Central memory CD4-positive, alpha-beta T cell (primary cell): Measurements from ENCODE around the gene SUPT6H.

ENCODE experiments used
- DNase-seq: peaks from one replicate; pipeline ENCODE4 v3.0.0; 2022
- total RNA-seq, 3 experiments: gene quantifications; one replicate each; lab custom pipeline; 2026; lab: John Stamatoyannopoulos, UW

Gene SUPT6H
- total RNA-seq: 157 to 248 (median 188) reads per million in 3 experiments

GRCh38 chr17:28661635-28662526 lies at the start of gene SUPT6H, which contains the start of gene SDF2:
TSS of gene SUPT6H (plus strand) at chr17:28662205. CDS start at chr17:28673402, 11,197 bp downstream.
TSS of gene SDF2 (minus strand) at chr17:28661906. CDS start at chr17:28661876, 30 bp downstream.
- DNase-seq: peak; percentile 93

GRCh38 chr17:28612531-28612930 lies 49.5 kb upstream of the SUPT6H start:
- no peak for DNase-seq

DNA sequence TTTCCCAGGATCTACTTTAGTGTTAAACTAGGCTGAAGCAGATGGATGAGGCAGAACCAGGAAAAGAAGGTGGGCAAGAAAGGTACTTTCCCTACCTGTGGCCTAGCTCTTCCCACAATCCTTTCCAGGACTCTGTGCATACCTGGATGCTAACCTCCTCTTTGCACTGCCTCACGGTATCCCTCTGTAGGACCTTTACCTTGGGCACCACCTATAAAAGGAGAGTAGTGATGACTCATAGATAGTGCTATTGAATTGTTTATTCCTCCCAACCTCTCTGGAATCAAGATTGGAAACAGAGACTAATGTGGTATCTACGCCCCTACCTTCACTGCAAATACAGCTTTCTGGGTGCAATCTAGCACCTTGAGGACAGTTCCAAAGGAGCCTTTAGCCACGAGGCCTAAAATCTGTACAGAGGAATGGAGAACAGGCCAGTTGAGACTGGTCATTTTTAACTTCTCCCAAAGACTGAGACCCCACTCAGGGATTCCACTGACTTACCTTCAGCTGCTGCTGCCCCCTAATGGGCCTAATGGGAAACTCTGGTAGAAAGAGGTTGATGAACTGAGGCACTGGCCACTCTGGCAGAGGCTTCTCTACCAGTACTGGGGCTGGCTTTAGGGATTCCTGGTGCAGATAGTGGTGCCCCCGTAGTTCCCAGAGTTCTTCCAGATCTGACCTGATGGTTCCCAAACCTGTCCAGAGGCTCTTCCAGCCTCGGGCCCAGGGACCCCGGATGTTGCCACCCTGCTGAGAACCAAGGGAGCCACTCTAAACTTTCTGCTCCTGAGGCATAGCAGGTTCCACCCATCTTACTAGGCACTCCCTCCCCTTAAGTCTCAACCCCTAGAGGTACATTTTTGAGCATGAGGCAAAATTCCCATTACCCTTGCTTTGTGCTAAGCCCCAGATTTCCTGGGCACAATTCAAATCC lies 48.8 kb upstream of the SUPT6H start:
- peak; percentile 25 for DNase-seq

- no peak for DNase-seq
These were observed 48.0 kb upstream of the SUPT6H start, which contains the start of gene RSKR for GRCh38 chr17:28613931-28614381. TSS of gene RSKR (minus strand) at chr17:28614185. CDS start at chr17:28614161, 24 bp downstream.

DNA sequence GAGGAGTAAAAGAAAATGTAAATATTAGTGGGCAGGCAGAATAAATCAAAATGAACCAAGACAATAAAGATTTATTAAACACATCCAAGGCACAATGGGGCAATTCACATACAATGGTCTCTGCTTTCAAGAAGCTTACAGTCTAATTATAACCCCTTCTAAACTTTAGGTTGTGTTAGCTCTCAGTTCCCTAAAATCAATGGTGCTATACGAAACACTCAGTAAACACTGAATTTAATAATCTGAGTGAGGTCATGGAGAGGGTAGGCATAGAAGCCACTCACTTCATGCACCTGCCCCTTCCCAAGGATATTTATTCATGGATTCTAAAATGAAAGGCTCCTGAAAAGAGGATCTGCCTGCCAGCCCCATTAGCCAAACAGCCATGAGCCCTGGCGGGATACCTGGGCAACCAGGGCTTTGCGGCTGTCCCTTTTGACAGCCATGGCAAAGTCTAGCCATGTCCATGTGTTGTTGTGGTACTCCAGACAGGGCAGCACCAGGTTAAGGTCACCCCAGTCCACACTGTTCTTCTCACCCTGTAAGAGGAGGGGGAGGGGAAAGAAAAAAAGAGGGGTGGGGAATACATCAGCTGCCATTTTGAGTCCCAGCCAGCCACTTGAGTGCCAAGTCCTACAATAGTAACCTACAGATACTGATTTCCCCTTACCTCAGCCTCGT lies 46.6 kb upstream of the SUPT6H start:
- no peak for DNase-seq

DNA sequence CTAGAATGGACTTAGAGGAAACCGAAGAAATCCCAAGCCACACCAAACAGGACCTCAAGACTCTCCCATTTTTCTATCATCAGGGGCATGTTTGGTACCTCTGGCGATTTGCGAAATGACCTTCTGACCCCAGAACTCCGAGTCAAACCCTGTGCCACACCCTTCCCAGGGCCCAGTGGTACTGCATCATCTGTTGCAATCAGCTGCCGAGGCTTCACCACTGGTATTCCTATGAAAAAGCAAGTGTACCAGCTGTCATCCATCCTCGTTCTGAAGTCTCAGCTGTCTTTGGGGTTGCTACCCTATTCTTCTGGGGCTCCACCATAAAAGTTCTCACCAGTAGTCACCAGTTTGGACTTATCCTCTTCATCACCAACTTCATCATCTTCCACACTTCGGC lies 45.7 kb upstream of the SUPT6H start:
- DNase-seq: no peak

DNA sequence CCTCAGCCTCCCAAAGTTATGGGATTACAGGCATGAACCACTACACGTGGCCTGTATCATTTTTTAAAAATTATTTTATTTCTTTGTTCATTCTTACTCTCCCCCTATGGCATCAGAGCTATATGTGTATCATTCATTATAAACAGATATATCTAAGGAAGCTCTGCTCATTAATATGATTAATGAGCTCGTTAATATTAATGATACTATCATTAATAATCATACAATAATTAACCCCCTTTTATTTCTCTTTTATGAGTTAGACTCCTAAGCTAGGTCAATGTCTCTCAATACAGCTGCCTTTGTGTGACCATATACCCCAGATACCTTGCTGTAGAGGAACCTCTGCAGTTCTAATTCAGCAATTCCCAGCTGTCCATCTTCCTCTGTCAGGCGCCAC lies 43.5 kb upstream of the SUPT6H start:
- no peak for DNase-seq

GRCh38 chr17:28620010-28620409 lies 42.0 kb upstream of the SUPT6H start:
- DNase-seq: no peak

DNA sequence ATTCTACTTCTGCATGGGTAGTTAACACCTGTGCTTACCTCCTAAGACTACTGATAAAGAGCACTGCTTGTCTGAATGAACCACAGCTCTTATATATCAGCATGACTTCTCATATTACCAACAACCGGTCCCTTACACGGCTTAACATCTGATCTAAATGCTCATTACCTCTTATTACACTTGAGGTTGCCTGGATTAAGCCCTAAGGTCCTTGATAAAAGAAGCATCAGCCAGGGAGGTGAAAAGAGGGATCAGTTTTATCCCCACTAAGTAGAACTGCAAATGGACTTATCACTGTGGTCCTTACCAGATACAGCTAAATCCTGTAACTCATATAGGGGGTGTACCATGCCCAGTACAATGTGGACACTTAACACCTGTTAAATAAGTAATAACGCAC lies 39.8 kb upstream of the SUPT6H start:
- no peak for DNase-seq

- DNase-seq: no peak
These were observed 38.3 kb upstream of the SUPT6H start for GRCh38 chr17:28623696-28624095.

GRCh38 chr17:28624148-28624547 lies 37.9 kb upstream of the SUPT6H start:
- DNase-seq: no peak

- DNase-seq: no peak
These were observed 35.2 kb upstream of the SUPT6H start for GRCh38 chr17:28626818-28627217.

DNA sequence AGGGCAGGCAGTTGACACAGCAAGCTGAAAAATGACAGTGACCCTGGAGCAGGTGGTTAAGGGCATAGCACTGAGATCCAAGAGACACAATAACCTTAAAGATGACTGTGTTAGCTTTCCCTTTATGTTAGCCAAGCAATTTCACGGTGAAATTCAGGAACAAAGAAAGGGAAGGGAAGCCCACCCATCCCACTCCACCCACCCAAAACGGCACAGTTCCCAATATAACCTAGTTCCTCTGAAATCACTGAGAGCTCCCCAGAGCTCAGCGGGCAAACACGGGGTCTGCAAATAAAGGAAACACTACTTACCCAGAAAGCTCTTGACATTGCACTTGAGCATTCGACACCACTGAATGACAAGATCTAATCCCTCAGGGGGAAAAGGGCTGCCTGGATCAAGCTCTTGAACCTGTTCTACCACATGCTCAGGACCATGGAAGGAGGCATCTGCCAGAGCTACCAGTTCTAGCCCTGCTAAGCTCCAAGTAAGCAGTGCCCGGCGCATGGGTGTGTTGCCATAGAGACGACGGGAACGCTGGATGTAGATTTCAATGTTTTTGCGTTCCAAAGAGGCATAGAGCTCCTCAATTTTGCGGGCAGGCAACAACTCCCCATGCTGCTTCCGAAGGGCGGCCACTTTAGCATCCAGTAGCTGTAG lies 27.7 kb upstream of the SUPT6H start:
- DNase-seq: no peak

DNA sequence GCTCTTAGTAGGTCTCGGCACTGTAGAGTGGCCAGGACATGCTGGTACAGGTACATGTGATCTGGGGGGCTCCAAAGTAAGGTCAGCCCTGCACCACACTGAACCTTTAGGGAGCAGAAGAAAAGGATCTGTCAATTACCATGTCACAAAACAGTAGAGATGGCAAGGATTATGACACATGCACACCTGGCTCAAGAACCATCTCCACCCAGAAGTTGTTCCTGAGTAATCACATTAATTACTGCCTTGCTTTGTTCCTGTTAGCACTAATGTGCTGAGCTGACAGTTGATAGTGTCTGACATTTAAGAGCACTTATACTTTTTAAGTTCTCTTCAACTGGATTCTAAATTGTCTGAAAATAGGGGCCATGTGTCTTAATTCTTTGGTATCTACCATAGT lies 26.5 kb upstream of the SUPT6H start:
- DNase-seq: no peak

DNA sequence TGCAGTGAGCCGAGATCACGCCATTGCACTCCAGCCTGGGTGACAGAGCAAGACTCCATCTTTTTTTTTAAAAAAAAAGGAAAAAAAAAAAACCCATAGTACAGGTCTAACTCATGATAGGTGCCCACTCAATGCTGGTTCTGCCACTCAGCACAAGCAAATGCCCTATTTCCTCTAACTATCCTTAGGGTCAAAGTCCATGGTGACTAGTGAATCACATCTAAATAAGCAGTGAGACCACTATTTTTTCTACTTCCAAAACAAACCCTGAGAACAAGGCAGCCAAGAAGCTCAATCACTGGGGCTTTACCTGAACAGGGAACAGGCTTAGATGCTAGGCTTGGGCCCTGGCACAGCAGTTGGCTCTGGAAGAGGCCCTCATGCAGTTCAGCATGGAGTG lies 20.4 kb upstream of the SUPT6H start:
- no peak for DNase-seq

DNA sequence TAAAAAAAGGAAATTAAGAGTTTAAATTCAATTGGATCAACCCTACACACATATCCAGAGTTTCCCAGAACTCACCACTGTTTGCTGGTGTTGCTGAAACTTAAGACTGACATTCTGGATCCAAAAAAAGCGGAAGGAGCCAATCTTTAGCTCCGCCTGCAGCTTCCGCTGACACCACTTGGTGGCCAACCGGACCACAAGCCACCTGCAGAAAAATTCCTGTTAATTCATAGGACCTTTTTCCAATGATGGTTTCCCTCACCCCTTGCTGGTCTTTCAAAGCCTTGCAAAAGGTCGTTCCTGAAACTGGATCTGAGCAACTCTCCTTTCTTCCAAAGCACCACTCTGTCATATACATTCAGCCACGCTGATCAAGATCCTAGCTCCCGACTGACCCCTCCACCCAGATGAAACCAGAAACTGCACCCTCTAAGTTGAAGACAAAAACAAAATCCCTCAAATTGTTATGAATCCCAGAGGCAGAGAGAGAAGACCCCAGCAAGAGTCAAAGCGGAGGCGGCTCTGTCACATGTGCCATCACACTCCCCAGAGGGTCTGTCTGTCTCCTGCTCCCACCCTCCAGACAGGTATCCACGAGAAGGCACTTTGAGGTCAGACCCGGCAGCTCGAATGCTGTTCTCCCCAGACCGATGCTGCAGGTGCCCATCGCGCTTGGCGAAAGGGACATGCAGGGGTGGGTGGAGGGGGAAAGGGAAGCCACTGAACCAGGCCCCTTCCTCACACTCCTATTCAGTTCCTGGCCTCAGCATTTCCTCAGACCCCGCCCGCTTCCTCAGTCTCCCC lies 17.8 kb upstream of the SUPT6H start:
- no peak for DNase-seq

GRCh38 chr17:28644787-28645575 lies 17.0 kb upstream of the SUPT6H start, which contains the start of gene BLTP2:
TSS of gene BLTP2 (minus strand) at chr17:28645158. CDS start at chr17:28645056, 102 bp downstream.
- DNase-seq: peak; percentile 93

DNA sequence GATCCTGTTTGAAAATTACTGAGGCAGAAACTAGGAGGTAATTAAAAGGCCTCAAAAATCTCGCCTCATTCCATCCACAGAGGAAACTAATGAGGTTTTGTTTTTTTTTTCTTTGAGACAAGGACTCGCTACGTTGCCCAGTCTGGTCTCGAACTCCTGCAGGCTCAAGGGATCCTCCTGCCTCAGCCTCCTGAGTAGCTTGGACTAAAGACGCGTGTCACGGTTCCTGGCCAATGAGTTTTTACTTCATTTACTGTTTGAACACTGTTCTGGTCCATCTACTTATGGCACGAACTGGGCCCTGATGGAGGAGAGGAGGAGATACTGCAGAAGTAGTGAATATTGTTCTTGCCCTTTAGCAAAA lies 16.4 kb upstream of the SUPT6H start:
- DNase-seq: no peak

GRCh38 chr17:28646039-28646754 lies 15.8 kb upstream of the SUPT6H start:
- no peak for DNase-seq
